Parathyroid adenoma (tissue), 2 donors: Measurements from ENCODE around the gene SKA2.

Experiments used
- H2AFZ ChIP-seq: fragments of 300-600 bp; sonication (generic); one replicate; pipeline ENCODE4 v1.7.0; 2017; ENCODE audit warnings: antibody characterized with exemption, mild to moderate bottlenecking
- H3K27ac ChIP-seq: fragments of 300-600 bp; sonication (generic); one replicate; pipeline ENCODE4 v1.7.0; 2017
- H3K27me3 ChIP-seq: fragments of 300-600 bp; sonication (generic); one replicate; pipeline ENCODE4 v1.7.0; 2017; ENCODE audit warnings: low read length; ENCODE audit not compliant: control insufficient read depth, insufficient read depth
- H3K36me3 ChIP-seq: fragments of 300-600 bp; sonication (generic); one replicate; pipeline ENCODE4 v1.7.0; 2017; ENCODE audit warnings: low read length; ENCODE audit not compliant: control insufficient read depth, insufficient read depth
- H3K4me1 ChIP-seq: fragments of 300-600 bp; sonication (generic); one replicate; pipeline ENCODE4 v1.7.0; 2017; ENCODE audit warnings: control low read depth
- H3K4me2 ChIP-seq: fragments of 300-600 bp; sonication (generic); one replicate; pipeline ENCODE4 v1.7.0; 2017; ENCODE audit warnings: low read length
- H3K4me3 ChIP-seq: fragments of 300-600 bp; sonication (generic); one replicate; pipeline ENCODE4 v1.7.0; 2017; ENCODE audit warnings: low read depth, low read length
- H3K79me2 ChIP-seq: fragments of 300-600 bp; sonication (generic); one replicate; pipeline ENCODE4 v1.7.0; 2017; ENCODE audit warnings: control low read depth
- H3K9ac ChIP-seq: fragments of 300-600 bp; sonication (generic); one replicate; pipeline ENCODE4 v1.7.0; 2017; ENCODE audit warnings: mild to moderate bottlenecking
- H3K9me3 ChIP-seq: fragments of 300-600 bp; sonication (generic); one replicate; pipeline ENCODE4 v1.7.0; 2017; ENCODE audit warnings: low read length; ENCODE audit not compliant: control insufficient read depth
- TF ChIP-seq, protein P1 (sequence below): fragments of 300-600 bp; sonication (generic); IDR thresholded peaks from one replicate; pipeline ENCODE4 v1.7.0; 2017; ENCODE audit warnings: antibody characterized with exemption, mild to moderate bottlenecking
- donor health status: primary hyperparathyroidism.

Gene SKA2

DNA sequence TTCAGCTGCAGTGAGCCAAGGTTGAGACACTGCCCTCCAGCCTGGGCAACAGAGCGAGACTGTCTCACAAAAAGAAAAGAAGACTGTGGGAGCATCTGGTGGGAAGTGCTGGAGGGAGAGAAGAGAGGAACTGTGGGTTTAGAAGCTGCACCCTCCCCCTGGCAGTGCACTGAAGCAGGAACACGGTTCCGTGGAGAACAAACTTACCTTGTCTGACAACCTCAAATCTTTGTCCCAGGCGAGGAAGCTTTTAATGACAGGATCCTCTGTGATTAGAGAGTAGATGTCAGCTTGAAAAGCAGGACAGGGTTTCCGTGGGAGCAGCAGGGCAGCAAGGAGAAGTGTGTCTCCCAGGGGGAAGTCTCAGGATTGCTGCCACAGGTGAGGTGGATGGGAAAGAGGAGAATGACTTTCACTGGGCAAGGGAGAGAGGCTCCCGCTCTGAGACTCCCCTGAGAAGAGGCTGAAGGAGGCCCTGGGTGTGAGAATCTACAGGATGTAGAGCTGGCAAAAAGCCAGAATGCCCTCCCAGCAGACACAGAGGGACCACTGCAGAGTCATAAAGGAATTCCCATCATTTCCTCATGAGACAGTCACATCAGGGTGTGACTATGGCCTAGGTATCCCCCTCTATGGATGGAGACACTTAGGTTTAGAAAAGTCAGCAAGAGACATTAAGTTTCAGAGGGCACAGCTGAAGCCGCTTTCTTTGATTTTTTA is 23.4 kb upstream of the SKA2 start:
- H3K79me2 ChIP-seq: no peaks in the 10 kb centered on the region
- H3K27me3 ChIP-seq: no peaks in the 10 kb centered on the region
- no peak overlapping the region for H3K4me2 ChIP-seq
- H3K4me3 ChIP-seq: no peak overlapping the region
- H3K9me3 ChIP-seq: no peaks in the 10 kb centered on the region
- no peak overlapping the region for H3K27ac ChIP-seq
- H3K9ac ChIP-seq: no peak overlapping the region
- no peak overlapping the region for H2AFZ ChIP-seq
- TF ChIP-seq, protein P1, sequence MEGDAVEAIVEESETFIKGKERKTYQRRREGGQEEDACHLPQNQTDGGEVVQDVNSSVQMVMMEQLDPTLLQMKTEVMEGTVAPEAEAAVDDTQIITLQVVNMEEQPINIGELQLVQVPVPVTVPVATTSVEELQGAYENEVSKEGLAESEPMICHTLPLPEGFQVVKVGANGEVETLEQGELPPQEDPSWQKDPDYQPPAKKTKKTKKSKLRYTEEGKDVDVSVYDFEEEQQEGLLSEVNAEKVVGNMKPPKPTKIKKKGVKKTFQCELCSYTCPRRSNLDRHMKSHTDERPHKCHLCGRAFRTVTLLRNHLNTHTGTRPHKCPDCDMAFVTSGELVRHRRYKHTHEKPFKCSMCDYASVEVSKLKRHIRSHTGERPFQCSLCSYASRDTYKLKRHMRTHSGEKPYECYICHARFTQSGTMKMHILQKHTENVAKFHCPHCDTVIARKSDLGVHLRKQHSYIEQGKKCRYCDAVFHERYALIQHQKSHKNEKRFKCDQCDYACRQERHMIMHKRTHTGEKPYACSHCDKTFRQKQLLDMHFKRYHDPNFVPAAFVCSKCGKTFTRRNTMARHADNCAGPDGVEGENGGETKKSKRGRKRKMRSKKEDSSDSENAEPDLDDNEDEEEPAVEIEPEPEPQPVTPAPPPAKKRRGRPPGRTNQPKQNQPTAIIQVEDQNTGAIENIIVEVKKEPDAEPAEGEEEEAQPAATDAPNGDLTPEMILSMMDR: no peak
- no peaks in the 10 kb centered on the region for H3K36me3 ChIP-seq
- no peaks in the 10 kb centered on the region for H3K4me1 ChIP-seq

DNA sequence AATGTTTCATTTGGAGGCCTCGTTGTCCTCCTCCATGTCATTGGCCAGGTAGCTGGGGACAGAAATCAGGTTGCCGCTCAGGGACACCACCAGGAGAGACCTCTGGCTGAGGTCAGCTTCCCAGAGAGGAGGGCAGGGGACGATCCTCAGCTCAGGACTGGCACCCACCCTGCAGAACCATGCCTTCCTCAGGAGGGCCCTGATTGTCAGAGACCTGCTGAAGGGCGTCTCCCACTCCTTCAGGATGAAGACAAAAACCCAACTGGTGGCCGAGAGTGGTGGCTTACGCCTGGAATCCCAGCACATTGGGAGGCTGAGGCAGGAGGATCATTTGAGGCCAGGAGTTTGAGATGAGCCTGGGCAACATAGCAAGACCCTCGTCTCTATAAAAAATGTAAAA is 20.1 kb upstream of the SKA2 start:
- Histone ChIP-seq H3K4me3 (no peak overlapping the region), H3K27ac (no peak overlapping the region), H3K27me3 (no peaks in the 10 kb centered on the region), H3K4me2 (no peak overlapping the region), H3K9me3 (no peaks in the 10 kb centered on the region), H3K79me2 (no peaks in the 10 kb centered on the region), H3K9ac (no peak overlapping the region), H3K4me1 (no peaks in the 10 kb centered on the region), H2AFZ (no peak overlapping the region), H3K36me3 (no peaks in the 10 kb centered on the region)
- TF ChIP-seq, protein P1: no peak

DNA sequence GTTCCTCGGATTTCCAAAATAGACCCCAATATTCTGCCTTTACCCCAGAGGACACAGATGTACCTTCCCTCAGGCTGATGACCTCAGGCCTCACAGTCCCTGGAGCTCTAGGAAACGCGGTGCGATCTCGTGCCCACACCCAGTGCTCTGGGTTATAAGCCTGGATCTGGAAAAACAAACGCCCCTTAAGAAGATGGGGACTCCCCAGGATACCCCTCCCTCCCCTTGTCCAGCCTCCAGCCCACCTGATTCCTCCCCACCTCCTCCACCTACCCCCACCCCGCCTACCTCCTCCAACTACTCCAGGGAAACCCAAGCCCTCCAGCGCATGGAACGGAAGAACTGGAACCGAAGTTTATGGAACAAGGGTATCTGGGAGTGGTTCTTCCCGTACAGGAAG is 19.7 kb upstream of the SKA2 start:
- H3K9ac ChIP-seq: no peak overlapping the region
- no peak overlapping the region for H3K4me3 ChIP-seq
- no peak overlapping the region for H3K4me2 ChIP-seq
- H3K9me3 ChIP-seq: no peaks in the 10 kb centered on the region
- no peaks in the 10 kb centered on the region for H3K27me3 ChIP-seq
- no peaks in the 10 kb centered on the region for H3K4me1 ChIP-seq
- no peak overlapping the region for H2AFZ ChIP-seq
- H3K27ac ChIP-seq: no peak overlapping the region
- H3K79me2 ChIP-seq: no peaks in the 10 kb centered on the region
- TF ChIP-seq, protein P1: no peak
- no peaks in the 10 kb centered on the region for H3K36me3 ChIP-seq

DNA sequence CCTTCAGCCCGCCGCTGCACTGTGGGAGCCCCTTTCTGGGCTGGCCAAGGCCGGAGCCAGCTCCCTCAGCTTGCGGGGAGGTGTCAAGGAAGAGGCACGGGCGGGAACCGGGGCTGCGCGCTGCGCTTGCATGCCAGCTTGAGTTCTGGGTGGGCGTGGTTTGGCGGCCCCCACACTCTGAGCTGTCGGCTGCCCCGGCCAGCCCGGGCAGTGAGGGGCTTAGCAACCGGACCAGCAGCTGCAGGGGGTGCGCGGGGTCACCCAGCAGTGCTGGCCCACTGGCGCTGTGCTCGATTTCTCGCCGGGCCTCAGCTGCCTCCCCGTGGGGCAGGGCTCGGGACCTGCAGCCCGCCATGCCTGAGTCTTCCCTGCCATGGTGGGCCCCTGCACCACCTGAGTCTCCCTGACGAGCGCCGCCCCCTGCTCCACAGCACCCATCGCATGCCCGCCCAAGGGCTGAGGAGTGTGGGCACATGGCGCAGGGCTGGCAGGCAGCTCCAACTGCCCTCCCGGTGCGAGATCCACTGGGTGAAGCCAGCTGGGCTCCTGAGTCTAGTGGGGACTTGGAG is 17.5 kb upstream of the SKA2 start:
- Histone ChIP-seq H3K27me3 (no peaks in the 10 kb centered on the region), H3K4me1 (no peaks in the 10 kb centered on the region), H3K36me3 (no peaks in the 10 kb centered on the region), H3K9me3 (no peaks in the 10 kb centered on the region), H3K4me2 (no peak overlapping the region), H3K79me2 (no peaks in the 10 kb centered on the region), H3K9ac (no peak overlapping the region), H3K4me3 (no peak overlapping the region), H2AFZ (no peak overlapping the region), H3K27ac (no peak overlapping the region)
- TF ChIP-seq, protein P1: no peak

DNA sequence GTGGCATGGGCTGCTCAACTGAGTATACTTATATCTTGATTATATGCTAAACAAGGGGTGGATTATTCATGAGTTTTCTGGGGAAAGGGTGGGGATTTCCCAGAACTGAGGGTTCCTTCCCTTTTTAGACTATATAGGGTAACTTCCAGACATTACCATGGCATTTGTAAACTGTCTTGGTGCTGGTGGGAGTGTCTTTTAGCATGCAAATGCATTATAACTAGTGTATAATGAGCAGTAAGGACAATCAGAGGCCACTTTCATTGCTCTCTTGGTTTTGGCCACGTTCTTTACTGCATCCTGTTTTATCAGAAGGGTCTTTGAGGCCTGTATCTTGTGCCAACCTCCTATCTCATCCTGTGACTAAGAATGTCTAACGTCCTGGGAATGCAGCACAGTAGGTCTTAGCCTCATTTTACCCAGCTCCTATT is 12.6 kb upstream of the SKA2 start:
- Histone ChIP-seq H3K27me3 (no peaks in the 10 kb centered on the region), H3K27ac (no peak overlapping the region)

More for the DNA sequence above, 12.6 kb upstream of the SKA2 start:
- no peaks in the 10 kb centered on the region for H3K4me1 ChIP-seq
- H3K9me3 ChIP-seq: no peaks in the 10 kb centered on the region
- no peaks in the 10 kb centered on the region for H3K79me2 ChIP-seq
- no peaks in the 10 kb centered on the region for H3K36me3 ChIP-seq
- no peak overlapping the region for H3K4me2 ChIP-seq
- no peak overlapping the region for H2AFZ ChIP-seq
- TF ChIP-seq, protein P1: no peak
- H3K4me3 ChIP-seq: no peak overlapping the region
- no peak overlapping the region for H3K9ac ChIP-seq
